Kidney (tissue), 14 donors: Measurements from ENCODE around the gene PLCB1. TPM values are rescaled to one million over a fixed set of nuclear protein-coding genes. Genes with fewer than 3 reads are reported as not detected.

Source experiments
- DNase-seq, 5 donors: peaks; one replicate each; pipeline ENCODE4 v3.0.0-alpha.2; 2013 to 2020
- FAIRE-seq: peaks from 2 replicates; lab custom pipeline; 2012; peaks lifted over from hg19 to GRCh38; lab: Jason Lieb, UNC
- H3K27ac ChIP-seq, 2 donors: one replicate each; pipeline ENCODE4 v1.7.0; 2013; ENCODE audit warnings: low read depth in 2 of 2, low read length in 2 of 2, inconsistent platforms in 1 of 2
- H3K27me3 ChIP-seq: one replicate; pipeline ENCODE4 v1.7.1; 2013; ENCODE audit warnings: low read length, inconsistent platforms; ENCODE audit not compliant: control insufficient read depth, insufficient read depth
- H3K36me3 ChIP-seq, 3 donors: one replicate each; pipeline versions ENCODE4 v1.7.0 to v1.7.1; 2013; ENCODE audit warnings: low read length in 3 of 3, control low read depth in 1 of 3, inconsistent platforms in 1 of 3; ENCODE audit not compliant: insufficient read depth in 3 of 3, control insufficient read depth in 2 of 3
- H3K4me1 ChIP-seq, 3 donors: one replicate each; pipeline versions ENCODE4 v1.7.0 to v1.7.1; 2013; ENCODE audit warnings: low read length in 3 of 3, inconsistent platforms in 1 of 3, low read depth in 1 of 3; ENCODE audit not compliant: control insufficient read depth in 2 of 3, insufficient read depth in 2 of 3
- H3K4me3 ChIP-seq, 3 donors: one replicate each; pipeline versions ENCODE4 v1.7.0 to v1.8.1; 2013; ENCODE audit warnings: low read length in 3 of 3, control low read depth in 1 of 3, inconsistent platforms in 1 of 3
- H3K9ac ChIP-seq, 3 donors: one replicate each; pipeline versions ENCODE4 v1.7.0 to v1.7.1; 2013; ENCODE audit warnings: low read length in 3 of 3, control low read depth in 1 of 3, inconsistent platforms in 1 of 3
- H3K9me3 ChIP-seq, 3 donors: one replicate each; pipeline versions ENCODE4 v1.7.0 to v1.7.1; 2013; ENCODE audit warnings: low read length in 3 of 3, control low read depth in 1 of 3, inconsistent platforms in 1 of 3; ENCODE audit not compliant: control insufficient read depth in 2 of 3, insufficient read depth in 1 of 3
- CTCF ChIP-seq: IDR thresholded peaks from 3 replicates; pipeline ENCODE4 v1.5.1; 2012; ENCODE audit warnings: mild to moderate bottlenecking, moderate library complexity, borderline replicate concordance; ENCODE audit not compliant: insufficient read depth; ENCODE audit errors: extremely low read depth
- intact Hi-C: fragments of 100-400 bp; cut with DNase I; formaldehyde crosslinking; loops from one replicate; pipeline ENCODE4 v1.11.1; 2022
- polyA plus RNA-seq: library from polyadenylated mRNA; stranded (reverse); fragments of 350-450 nt; fragmentation: Illumina TruSeq; extraction: RNeasy Lipid Tissue Mini Kit (QIAGEN cat#74804); gene quantifications from one replicate; pipeline ENCODE4 v1.2.3, GENCODE V29; 2014; ENCODE audit warnings: low read depth, low replicate concordance; ENCODE audit not compliant: insufficient read depth
- total RNA-seq: library from RNA; stranded (reverse); fragmentation: NEBNext Ultra II Directional; extraction: Animal tissue kit (Norgen Biotek cat#: 25700); gene quantifications from one replicate; pipeline ENCODE4 v1.2.1, GENCODE V29; 2021
- donor health status: control.
- donor health status: control.
- donor health status: control.
- donor health status: control.
- donor health status: control.
- donor health status: DM: yes; HTN: yes; CAD: no.
- donor health status: Normal renal cell carcinoma (clear cell type).

PLCB1 gene
- total and polyA plus RNA-seq, 2 donors from 2014 or later, result 9.4 to 107 TPM

GRCh38 chr20:8510808-8511207 lies 378.7 kb downstream of the PLCB1 start:
- Histone ChIP-seq H3K27me3 (no peaks in the 10 kb centered on the region), H3K27ac (no peak overlapping the region), H3K9me3 (no peaks in the 10 kb centered on the region), H3K9ac (no peak overlapping the region), H3K4me3 (no peak overlapping the region), H3K36me3 (no peaks in the 10 kb centered on the region), H3K4me1 (no peaks in the 10 kb centered on the region)
- intact Hi-C loops, result no loop called here
- no peak for DNase-seq
- no peak for TF ChIP-seq CTCF
- FAIRE-seq, result no peak

- H3K36me3 ChIP-seq, result no peaks in the 10 kb centered on the region
- DNase-seq, result no peak
- no peak overlapping the region for H3K27ac ChIP-seq
- H3K9me3 ChIP-seq, result no peaks in the 10 kb centered on the region
- no peak for FAIRE-seq
- H3K4me1 ChIP-seq, result peaks cover 0 to 2% (median 0%) of the 10 kb centered on the region in 3 donors
- no peak for TF ChIP-seq CTCF
- H3K9ac ChIP-seq, result no peak overlapping the region
- no peak overlapping the region for H3K4me3 ChIP-seq
- intact Hi-C loops, result no loop called here
- no peaks in the 10 kb centered on the region for H3K27me3 ChIP-seq
Measured at GRCh38 chr20:8512003-8512402, 379.9 kb downstream of the PLCB1 start.

GRCh38 chr20:8515810-8516435 lies 383.9 kb downstream of the PLCB1 start:
- H3K27ac ChIP-seq, result no peak overlapping the region
- no peak for TF ChIP-seq CTCF

GRCh38 chr20:8518878-8519277 lies 386.8 kb downstream of the PLCB1 start:
- no peak overlapping the region for H3K9ac ChIP-seq
- H3K36me3 ChIP-seq, result no peaks in the 10 kb centered on the region
- TF ChIP-seq CTCF, result no peak
- no peak for FAIRE-seq
- no peaks in the 10 kb centered on the region for H3K27me3 ChIP-seq
- no peak overlapping the region for H3K27ac ChIP-seq
- no peaks in the 10 kb centered on the region for H3K9me3 ChIP-seq
- H3K4me1 ChIP-seq, result peaks cover 0 to 4% (median 2%) of the 10 kb centered on the region in 3 donors
- no peak overlapping the region for H3K4me3 ChIP-seq
- intact Hi-C loops, result no loop called here
- DNase-seq, result no peak

More at GRCh38 chr20:8515810-8516435, 383.9 kb downstream of the PLCB1 start:
- DNase-seq (no peak), FAIRE-seq (no peak)
- H3K9ac ChIP-seq, result no peak overlapping the region
- intact Hi-C loops, result no loop called here
- no peak overlapping the region for H3K4me3 ChIP-seq
- H3K36me3 ChIP-seq, result no peaks in the 10 kb centered on the region
- H3K27me3 ChIP-seq, result no peaks in the 10 kb centered on the region
- H3K4me1 ChIP-seq, result peaks cover 0 to 4% (median 2%) of the 10 kb centered on the region in 3 donors
- no peaks in the 10 kb centered on the region for H3K9me3 ChIP-seq
